ENCODE data around the gene RELN.
"Not testable (repeated sequence)": the region's sequence is repeated elsewhere in the genome, so short reads cannot be mapped to it uniquely, and the experiment has no call there.

The RELN gene

GRCh38 chr7:103989200-103989784 is at the start of gene RELN:
Gene RELN (minus strand): TSS chr7:103989658. CDS start chr7:103989356, 302 bp downstream.
- DNase-seq = no peak

- DNase-seq = no peak
These were observed 48.7 kb upstream of the RELN start for GRCh38 chr7:104038136-104038535.

GRCh38 chr7:104036889-104037288 is 47.4 kb upstream of the RELN start:
- DNase-seq = not testable (repeated sequence)

- no peak for DNase-seq
These were observed 45.9 kb upstream of the RELN start for GRCh38 chr7:104035351-104035750.

GRCh38 chr7:104034679-104035078 is 45.2 kb upstream of the RELN start:
- DNase-seq = no peak

GRCh38 chr7:104033837-104034236 is 44.4 kb upstream of the RELN start:
- no peak for DNase-seq

GRCh38 chr7:104032486-104032885 is 43.0 kb upstream of the RELN start:
- no peak for DNase-seq

- no peak for DNase-seq
These were observed 40.3 kb upstream of the RELN start for GRCh38 chr7:104029765-104030164.

GRCh38 chr7:104024632-104025031 is 35.2 kb upstream of the RELN start:
- DNase-seq = no peak

- no peak for DNase-seq
These were observed 33.6 kb upstream of the RELN start for GRCh38 chr7:104023100-104023499.

GRCh38 chr7:104018425-104018824 is 29.0 kb upstream of the RELN start:
- no peak for DNase-seq

- DNase-seq = no peak
These were observed 27.5 kb upstream of the RELN start for GRCh38 chr7:104017001-104017400.

- no peak for DNase-seq
These were observed 23.4 kb upstream of the RELN start for GRCh38 chr7:104012835-104013234.

GRCh38 chr7:104011829-104012228 is 22.4 kb upstream of the RELN start:
- DNase-seq = no peak

- no peak for DNase-seq
These were observed 20.8 kb upstream of the RELN start for GRCh38 chr7:104010052-104010909.

GRCh38 chr7:104008107-104008506 is 18.6 kb upstream of the RELN start:
- no peak for DNase-seq

GRCh38 chr7:104007614-104008013 is 18.2 kb upstream of the RELN start:
- no peak for DNase-seq

GRCh38 chr7:104005197-104005596 is 15.7 kb upstream of the RELN start:
- DNase-seq = no peak

GRCh38 chr7:103996639-103997038 is 7.2 kb upstream of the RELN start:
- DNase-seq = no peak

- no peak for DNase-seq
These were observed 6.6 kb upstream of the RELN start for GRCh38 chr7:103996017-103996551.

- DNase-seq = no peak
These were observed 6.1 kb upstream of the RELN start for GRCh38 chr7:103995554-103995953.

- no peak for DNase-seq
These were observed 4.1 kb upstream of the RELN start for GRCh38 chr7:103993551-103993950.

- no peak for DNase-seq
These were observed 1.9 kb upstream of the RELN start for GRCh38 chr7:103991406-103991805.

GRCh38 chr7:103990991-103991390 is 1.5 kb upstream of the RELN start:
- no peak for DNase-seq
